ENCODE results near the gene GDAP2. TPM values are rescaled to one million over a fixed set of nuclear protein-coding genes. Genes with fewer than 3 reads are reported as not detected.

The GDAP2 gene
- total RNA-seq, 1 experiment from 2014 or later = 14.5 TPM

DNA sequence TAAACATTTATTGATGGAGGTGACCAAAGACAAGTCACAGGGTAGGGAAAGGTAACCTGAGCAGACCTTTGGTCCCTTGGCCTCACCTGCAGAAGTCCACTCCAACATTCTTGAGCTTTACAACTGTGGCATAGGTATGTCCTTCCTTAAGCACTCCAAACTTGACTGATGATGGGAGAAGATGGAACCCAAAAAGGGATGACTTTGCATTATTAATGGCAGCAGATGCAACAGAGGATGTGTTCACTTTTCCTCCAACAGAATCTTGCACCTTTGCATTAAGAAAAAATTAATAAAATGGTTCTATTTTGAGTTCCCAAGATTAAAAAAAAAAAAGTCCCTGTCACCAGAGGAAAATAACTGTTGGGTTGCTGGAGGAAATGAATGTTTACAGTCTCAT is 42.4 kb upstream of the GDAP2 start:
- Histone ChIP-seq H3K4me3 (ENCODE audit: low read depth in 2 of 2, low read length in 2 of 2) (no peak overlapping the region), H3K4me1 (ENCODE audit: control insufficient read depth, insufficient read depth, low read length) (no peaks in the 10 kb centered on the region), H3K36me3 (ENCODE audit: control insufficient read depth, insufficient read depth, low read length) (no peaks in the 10 kb centered on the region), H3K27me3 (ENCODE audit: control insufficient read depth, insufficient read depth, low read length) (no peaks in the 10 kb centered on the region), H3K27ac (ENCODE audit: low read length) (no peak overlapping the region), H3K9me3 (ENCODE audit: control insufficient read depth, insufficient read depth, low read depth, low read length) (no peaks in the 10 kb centered on the region)
- ATAC-seq = no peak
- BruUV-seq (replicated peaks) = no TSS peak
- TF ChIP-seq TCF7L2 (IDR thresholded peaks at IDR 0.05; ENCODE audit: low read depth, low read length) (no peak), SIN3A (IDR thresholded peaks at IDR 0.05; ENCODE audit: borderline replicate concordance, insufficient read depth, low read depth, low read length) (no peak), POLR2AphosphoS5 (IDR thresholded peaks at IDR 0.05; ENCODE audit: low read depth, low read length) (no peak)
- TF ChIP-seq, protein P1, sequence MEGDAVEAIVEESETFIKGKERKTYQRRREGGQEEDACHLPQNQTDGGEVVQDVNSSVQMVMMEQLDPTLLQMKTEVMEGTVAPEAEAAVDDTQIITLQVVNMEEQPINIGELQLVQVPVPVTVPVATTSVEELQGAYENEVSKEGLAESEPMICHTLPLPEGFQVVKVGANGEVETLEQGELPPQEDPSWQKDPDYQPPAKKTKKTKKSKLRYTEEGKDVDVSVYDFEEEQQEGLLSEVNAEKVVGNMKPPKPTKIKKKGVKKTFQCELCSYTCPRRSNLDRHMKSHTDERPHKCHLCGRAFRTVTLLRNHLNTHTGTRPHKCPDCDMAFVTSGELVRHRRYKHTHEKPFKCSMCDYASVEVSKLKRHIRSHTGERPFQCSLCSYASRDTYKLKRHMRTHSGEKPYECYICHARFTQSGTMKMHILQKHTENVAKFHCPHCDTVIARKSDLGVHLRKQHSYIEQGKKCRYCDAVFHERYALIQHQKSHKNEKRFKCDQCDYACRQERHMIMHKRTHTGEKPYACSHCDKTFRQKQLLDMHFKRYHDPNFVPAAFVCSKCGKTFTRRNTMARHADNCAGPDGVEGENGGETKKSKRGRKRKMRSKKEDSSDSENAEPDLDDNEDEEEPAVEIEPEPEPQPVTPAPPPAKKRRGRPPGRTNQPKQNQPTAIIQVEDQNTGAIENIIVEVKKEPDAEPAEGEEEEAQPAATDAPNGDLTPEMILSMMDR (IDR thresholded peaks at IDR 0.05) = no peak
- TF ChIP-seq, protein P2, sequence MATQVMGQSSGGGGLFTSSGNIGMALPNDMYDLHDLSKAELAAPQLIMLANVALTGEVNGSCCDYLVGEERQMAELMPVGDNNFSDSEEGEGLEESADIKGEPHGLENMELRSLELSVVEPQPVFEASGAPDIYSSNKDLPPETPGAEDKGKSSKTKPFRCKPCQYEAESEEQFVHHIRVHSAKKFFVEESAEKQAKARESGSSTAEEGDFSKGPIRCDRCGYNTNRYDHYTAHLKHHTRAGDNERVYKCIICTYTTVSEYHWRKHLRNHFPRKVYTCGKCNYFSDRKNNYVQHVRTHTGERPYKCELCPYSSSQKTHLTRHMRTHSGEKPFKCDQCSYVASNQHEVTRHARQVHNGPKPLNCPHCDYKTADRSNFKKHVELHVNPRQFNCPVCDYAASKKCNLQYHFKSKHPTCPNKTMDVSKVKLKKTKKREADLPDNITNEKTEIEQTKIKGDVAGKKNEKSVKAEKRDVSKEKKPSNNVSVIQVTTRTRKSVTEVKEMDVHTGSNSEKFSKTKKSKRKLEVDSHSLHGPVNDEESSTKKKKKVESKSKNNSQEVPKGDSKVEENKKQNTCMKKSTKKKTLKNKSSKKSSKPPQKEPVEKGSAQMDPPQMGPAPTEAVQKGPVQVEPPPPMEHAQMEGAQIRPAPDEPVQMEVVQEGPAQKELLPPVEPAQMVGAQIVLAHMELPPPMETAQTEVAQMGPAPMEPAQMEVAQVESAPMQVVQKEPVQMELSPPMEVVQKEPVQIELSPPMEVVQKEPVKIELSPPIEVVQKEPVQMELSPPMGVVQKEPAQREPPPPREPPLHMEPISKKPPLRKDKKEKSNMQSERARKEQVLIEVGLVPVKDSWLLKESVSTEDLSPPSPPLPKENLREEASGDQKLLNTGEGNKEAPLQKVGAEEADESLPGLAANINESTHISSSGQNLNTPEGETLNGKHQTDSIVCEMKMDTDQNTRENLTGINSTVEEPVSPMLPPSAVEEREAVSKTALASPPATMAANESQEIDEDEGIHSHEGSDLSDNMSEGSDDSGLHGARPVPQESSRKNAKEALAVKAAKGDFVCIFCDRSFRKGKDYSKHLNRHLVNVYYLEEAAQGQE (IDR thresholded peaks at IDR 0.05; ENCODE audit: insufficient read depth in 1 of 2, low read depth in 2 of 2, low read length in 1 of 2) = no peak
- in situ Hi-C loops (cut with HindIII; ENCODE audit: low pct_unique_long_range_greater_than_20kb, low sequenced_read_pairs) (no loop called here), intact Hi-C loops (cut with micrococcal nuclease; ENCODE audit: unreplicated experiment) (no loop called here)
- ChIA-PET POLR2A (no interaction called here), CTCF (no interaction called here)
- DNase-seq (ENCODE audit: low read depth, low spot score) = no peak

DNA sequence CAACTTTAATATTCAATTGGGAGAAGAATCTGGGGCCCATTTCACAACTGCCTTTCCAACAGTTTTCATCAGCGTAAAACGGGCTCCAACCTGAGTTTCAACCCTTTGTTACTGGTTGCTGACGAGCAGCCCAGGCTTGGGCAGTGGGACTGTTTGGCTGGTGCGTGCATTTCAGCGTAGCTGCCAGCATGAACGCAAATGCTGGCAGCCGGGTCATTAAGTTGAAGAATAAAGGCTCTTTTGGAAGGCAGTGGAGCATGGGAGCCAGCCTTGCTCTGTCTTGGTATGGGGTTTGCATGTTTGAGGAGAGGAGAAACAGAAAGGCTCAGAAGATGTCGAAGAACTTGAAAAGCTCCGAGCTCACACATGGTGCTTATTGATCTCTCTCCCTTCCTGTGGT is 40.8 kb upstream of the GDAP2 start:
- TF ChIP-seq, protein P1 (IDR thresholded peaks at IDR 0.05) = no peak
- TF ChIP-seq POLR2AphosphoS5 (IDR thresholded peaks at IDR 0.05; ENCODE audit: low read depth, low read length) (no peak), SIN3A (IDR thresholded peaks at IDR 0.05; ENCODE audit: borderline replicate concordance, insufficient read depth, low read depth, low read length) (no peak), TCF7L2 (IDR thresholded peaks at IDR 0.05; ENCODE audit: low read depth, low read length) (no peak)
- TF ChIP-seq, protein P2 (IDR thresholded peaks at IDR 0.05; ENCODE audit: insufficient read depth in 1 of 2, low read depth in 2 of 2, low read length in 1 of 2) = no peak
- Histone ChIP-seq H3K4me3 (ENCODE audit: low read depth in 2 of 2, low read length in 2 of 2) (no peak overlapping the region), H3K36me3 (ENCODE audit: control insufficient read depth, insufficient read depth, low read length) (no peaks in the 10 kb centered on the region), H3K9me3 (ENCODE audit: control insufficient read depth, insufficient read depth, low read depth, low read length) (no peaks in the 10 kb centered on the region), H3K27me3 (ENCODE audit: control insufficient read depth, insufficient read depth, low read length) (no peaks in the 10 kb centered on the region), H3K4me1 (ENCODE audit: control insufficient read depth, insufficient read depth, low read length) (no peaks in the 10 kb centered on the region), H3K27ac (ENCODE audit: low read length) (no peak overlapping the region)
- ChIA-PET POLR2A (no interaction called here), CTCF (no interaction called here)
- DNase-seq (ENCODE audit: low read depth, low spot score) (no peak), ATAC-seq (no peak)
- in situ Hi-C loops (cut with HindIII; ENCODE audit: low pct_unique_long_range_greater_than_20kb, low sequenced_read_pairs) (no loop called here), intact Hi-C loops (cut with micrococcal nuclease; ENCODE audit: unreplicated experiment) (no loop called here)
- no TSS peak for BruUV-seq (replicated peaks)
